Measurements from ENCODE around the gene ACOT11. TPM values are rescaled to one million over a fixed set of nuclear protein-coding genes. Genes with fewer than 3 reads are reported as not detected.
A peak's percentile ranks its signal among the peaks of the same experiment; 100 is the strongest.

Gene ACOT11
- total RNA-seq, 2 donors from 2014 or later = 0.67 to 0.78 TPM

GRCh38 chr1:54575605-54576290, 27.7 kb downstream of the ACOT11 start:
- H3K36me3 Mint-ChIP-seq (ENCODE audit: low read depth) = peaks cover 2% of the 10 kb centered on the region
- DNase-seq (no peak), ATAC-seq (no peak)
- H3K27ac Mint-ChIP-seq = peak overlapping the region; percentile 21
- H3K4me3 Mint-ChIP-seq = no peak overlapping the region
- peaks cover 14% of the 10 kb centered on the region for H3K27me3 Mint-ChIP-seq
- no peaks in the 10 kb centered on the region for H3K9me3 ChIP-seq (ENCODE audit: control insufficient read depth, low read length, poor library complexity, severe bottlenecking)
- H3K4me1 Mint-ChIP-seq = peaks cover 3% of the 10 kb centered on the region

GRCh38 chr1:54577612-54578011, 29.6 kb downstream of the ACOT11 start:
- Mint-ChIP-seq H3K36me3 (ENCODE audit: low read depth) (peaks cover 2% of the 10 kb centered on the region), H3K27me3 (peaks cover 7% of the 10 kb centered on the region), H3K27ac (no peak overlapping the region), H3K4me1 (peaks cover 3% of the 10 kb centered on the region), H3K4me3 (no peak overlapping the region)
- no peaks in the 10 kb centered on the region for H3K9me3 ChIP-seq (ENCODE audit: control insufficient read depth, low read length, poor library complexity, severe bottlenecking)
- ATAC-seq (no peak), DNase-seq (no peak)

GRCh38 chr1:54579337-54579781, 31.3 kb downstream of the ACOT11 start:
- Mint-ChIP-seq H3K27ac (no peak overlapping the region), H3K36me3 (ENCODE audit: low read depth) (peaks cover 2% of the 10 kb centered on the region), H3K4me3 (no peak overlapping the region), H3K4me1 (peaks cover 3% of the 10 kb centered on the region), H3K27me3 (peaks cover 7% of the 10 kb centered on the region)
- no peak for DNase-seq
- no peaks in the 10 kb centered on the region for H3K9me3 ChIP-seq (ENCODE audit: control insufficient read depth, low read length, poor library complexity, severe bottlenecking)
- ATAC-seq = no peak

GRCh38 chr1:54580856-54581550, 33.0 kb downstream of the ACOT11 start:
- no peak for DNase-seq
- H3K27ac Mint-ChIP-seq = no peak overlapping the region
- H3K27me3 Mint-ChIP-seq = no peaks in the 10 kb centered on the region
- peaks cover 3% of the 10 kb centered on the region for H3K4me1 Mint-ChIP-seq
- peaks cover 2% of the 10 kb centered on the region for H3K36me3 Mint-ChIP-seq (ENCODE audit: low read depth)
- no peaks in the 10 kb centered on the region for H3K9me3 ChIP-seq (ENCODE audit: control insufficient read depth, low read length, poor library complexity, severe bottlenecking)
- no peak overlapping the region for H3K4me3 Mint-ChIP-seq
- no peak for ATAC-seq

- no peaks in the 10 kb centered on the region for H3K9me3 ChIP-seq (ENCODE audit: control insufficient read depth, low read length, poor library complexity, severe bottlenecking)
- Mint-ChIP-seq H3K27ac (no peak overlapping the region), H3K4me1 (peaks cover 3% of the 10 kb centered on the region), H3K4me3 (no peak overlapping the region), H3K27me3 (no peaks in the 10 kb centered on the region), H3K36me3 (ENCODE audit: low read depth) (peaks cover 2% of the 10 kb centered on the region)
- DNase-seq (no peak), ATAC-seq (no peak)
Measured at GRCh38 chr1:54581621-54582035, 33.6 kb downstream of the ACOT11 start.

- no peaks in the 10 kb centered on the region for H3K27me3 Mint-ChIP-seq
- DNase-seq (no peak), ATAC-seq (no peak)
- H3K9me3 ChIP-seq (ENCODE audit: control insufficient read depth, low read length, poor library complexity, severe bottlenecking) = no peaks in the 10 kb centered on the region
- no peak overlapping the region for H3K27ac Mint-ChIP-seq
- peaks cover 3% of the 10 kb centered on the region for H3K4me1 Mint-ChIP-seq
- no peak overlapping the region for H3K4me3 Mint-ChIP-seq
- peaks cover 2% of the 10 kb centered on the region for H3K36me3 Mint-ChIP-seq (ENCODE audit: low read depth)
Measured at GRCh38 chr1:54582566-54583306, 34.7 kb downstream of the ACOT11 start.

GRCh38 chr1:54583307-54583686, 35.3 kb downstream of the ACOT11 start:
- H3K9me3 ChIP-seq (ENCODE audit: control insufficient read depth, low read length, poor library complexity, severe bottlenecking) = no peaks in the 10 kb centered on the region

GRCh38 chr1:54583871-54584270, 35.8 kb downstream of the ACOT11 start:
- Mint-ChIP-seq H3K27ac (no peak overlapping the region), H3K27me3 (no peaks in the 10 kb centered on the region), H3K4me3 (no peak overlapping the region), H3K4me1 (peaks cover 8% of the 10 kb centered on the region), H3K36me3 (ENCODE audit: low read depth) (peaks cover 2% of the 10 kb centered on the region)
- DNase-seq (no peak), ATAC-seq (no peak)
- H3K9me3 ChIP-seq (ENCODE audit: control insufficient read depth, low read length, poor library complexity, severe bottlenecking) = no peaks in the 10 kb centered on the region

More at GRCh38 chr1:54583307-54583686, 35.3 kb downstream of the ACOT11 start:
- DNase-seq (no peak), ATAC-seq (no peak)
- Mint-ChIP-seq H3K36me3 (ENCODE audit: low read depth) (peaks cover 2% of the 10 kb centered on the region), H3K4me1 (peaks cover 4% of the 10 kb centered on the region), H3K4me3 (no peak overlapping the region), H3K27ac (no peak overlapping the region), H3K27me3 (no peaks in the 10 kb centered on the region)

GRCh38 chr1:54584575-54584974, 36.5 kb downstream of the ACOT11 start:
- Mint-ChIP-seq H3K4me3 (no peak overlapping the region), H3K36me3 (ENCODE audit: low read depth) (peaks cover 2% of the 10 kb centered on the region), H3K27ac (no peak overlapping the region), H3K4me1 (peaks cover 8% of the 10 kb centered on the region), H3K27me3 (no peaks in the 10 kb centered on the region)
- DNase-seq (no peak), ATAC-seq (no peak)
- no peaks in the 10 kb centered on the region for H3K9me3 ChIP-seq (ENCODE audit: control insufficient read depth, low read length, poor library complexity, severe bottlenecking)

GRCh38 chr1:54585181-54586066, 37.4 kb downstream of the ACOT11 start:
- no peaks in the 10 kb centered on the region for H3K9me3 ChIP-seq (ENCODE audit: control insufficient read depth, low read length, poor library complexity, severe bottlenecking)
- DNase-seq = no peak
- Mint-ChIP-seq H3K36me3 (ENCODE audit: low read depth) (peaks cover 2% of the 10 kb centered on the region), H3K4me3 (no peak overlapping the region), H3K27ac (no peak overlapping the region), H3K4me1 (peaks cover 8% of the 10 kb centered on the region), H3K27me3 (no peaks in the 10 kb centered on the region)
- no peak for ATAC-seq

GRCh38 chr1:54588377-54588776, 40.3 kb downstream of the ACOT11 start:
- H3K36me3 Mint-ChIP-seq (ENCODE audit: low read depth) = peaks cover 3% of the 10 kb centered on the region
- H3K9me3 ChIP-seq (ENCODE audit: control insufficient read depth, low read length, poor library complexity, severe bottlenecking) = no peaks in the 10 kb centered on the region
- ATAC-seq = no peak
- no peak for DNase-seq
- H3K4me3 Mint-ChIP-seq = no peak overlapping the region
- H3K27ac Mint-ChIP-seq = peak overlapping the region; percentile 14
- no peaks in the 10 kb centered on the region for H3K27me3 Mint-ChIP-seq
- H3K4me1 Mint-ChIP-seq = peaks cover 5% of the 10 kb centered on the region

- no peaks in the 10 kb centered on the region for H3K9me3 ChIP-seq (ENCODE audit: control insufficient read depth, low read length, poor library complexity, severe bottlenecking)
- ATAC-seq (no peak), DNase-seq (no peak)
- Mint-ChIP-seq H3K4me1 (peaks cover 5% of the 10 kb centered on the region), H3K36me3 (ENCODE audit: low read depth) (peaks cover 3% of the 10 kb centered on the region), H3K27me3 (no peaks in the 10 kb centered on the region), H3K27ac (no peak overlapping the region), H3K4me3 (no peak overlapping the region)
Measured at GRCh38 chr1:54591127-54591756, 43.2 kb downstream of the ACOT11 start.

Measured in T-helper 17 cell (primary cell).